ENCODE measurements around the gene BTF3L4.
"Not testable (repeated sequence)": the region's sequence is repeated elsewhere in the genome, so short reads cannot be mapped to it uniquely, and the experiment has no call there.

BTF3L4 gene

DNA sequence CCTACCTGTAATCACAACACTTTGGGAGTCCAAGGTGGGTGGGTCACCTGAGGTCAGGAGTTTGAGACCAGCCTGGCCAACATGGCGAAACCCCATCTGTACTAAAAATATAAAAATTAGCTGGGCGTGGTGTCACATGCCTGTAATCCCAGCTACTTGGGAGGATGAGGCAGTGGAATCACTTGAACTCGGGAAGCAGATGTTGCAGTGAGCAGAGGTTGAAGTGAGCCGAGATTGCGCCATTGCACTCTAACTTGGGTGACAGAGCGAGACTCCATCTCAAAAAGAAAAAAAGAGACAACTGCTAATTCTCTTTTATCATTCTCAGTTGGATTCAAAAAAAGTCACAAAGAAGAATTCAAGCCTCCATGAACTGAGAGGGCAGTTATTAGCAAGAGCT lies 21.2 kb downstream of the BTF3L4 start:
- not testable (repeated sequence) for H2AFZ ChIP-seq (ENCODE audit: low read length, unreplicated experiment); H3K27ac ChIP-seq (ENCODE audit: low read depth, low read length); H3K4me3 ChIP-seq (ENCODE audit: low read depth, low read length); H3K79me2 ChIP-seq (ENCODE audit: control insufficient read depth, insufficient read depth, low read length, unreplicated experiment); H3K27me3 ChIP-seq (ENCODE audit: insufficient read depth, low read length); H3K4me1 ChIP-seq (ENCODE audit: control insufficient read depth, insufficient read depth, low read length, unreplicated experiment)
- peaks cover 11% of the 10 kb centered on the region; the same call in 1 of the 2 replicates for H3K36me3 ChIP-seq (ENCODE audit: insufficient read depth, low read length)

DNA sequence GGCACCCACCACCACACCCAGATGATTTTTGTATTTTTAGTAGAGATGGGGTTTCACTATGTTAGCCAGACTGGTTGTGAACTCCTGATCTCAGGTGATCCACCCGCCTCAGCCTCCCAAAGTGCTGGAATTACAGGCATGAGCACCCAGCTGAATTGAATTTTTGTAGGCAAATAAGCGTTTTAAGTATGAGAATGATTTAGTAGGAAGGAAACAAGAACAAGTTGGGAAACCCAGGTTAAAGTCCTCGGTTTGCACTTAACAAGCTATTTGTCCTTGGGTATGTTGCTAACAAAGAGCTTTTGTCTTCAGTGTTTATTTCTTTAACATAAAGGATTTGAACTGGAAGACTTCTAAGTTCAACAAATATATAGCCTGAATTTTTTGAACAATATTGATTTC lies 23.9 kb downstream of the BTF3L4 start:
- peaks cover 3% of the 10 kb centered on the region for H3K79me2 ChIP-seq (ENCODE audit: control insufficient read depth, insufficient read depth, low read length, unreplicated experiment)
- no peaks in the 10 kb centered on the region for H3K27me3 ChIP-seq (ENCODE audit: insufficient read depth, low read length)
- no peak overlapping the region for H3K4me3 ChIP-seq (ENCODE audit: low read depth, low read length)
- H3K36me3 ChIP-seq (ENCODE audit: insufficient read depth, low read length): peaks cover 9% of the 10 kb centered on the region; the same call in 1 of the 2 replicates
- H2AFZ ChIP-seq (ENCODE audit: low read length, unreplicated experiment): no peak overlapping the region
- H3K4me1 ChIP-seq (ENCODE audit: control insufficient read depth, insufficient read depth, low read length, unreplicated experiment): no peaks in the 10 kb centered on the region
- H3K27ac ChIP-seq (ENCODE audit: low read depth, low read length): no peak overlapping the region

DNA sequence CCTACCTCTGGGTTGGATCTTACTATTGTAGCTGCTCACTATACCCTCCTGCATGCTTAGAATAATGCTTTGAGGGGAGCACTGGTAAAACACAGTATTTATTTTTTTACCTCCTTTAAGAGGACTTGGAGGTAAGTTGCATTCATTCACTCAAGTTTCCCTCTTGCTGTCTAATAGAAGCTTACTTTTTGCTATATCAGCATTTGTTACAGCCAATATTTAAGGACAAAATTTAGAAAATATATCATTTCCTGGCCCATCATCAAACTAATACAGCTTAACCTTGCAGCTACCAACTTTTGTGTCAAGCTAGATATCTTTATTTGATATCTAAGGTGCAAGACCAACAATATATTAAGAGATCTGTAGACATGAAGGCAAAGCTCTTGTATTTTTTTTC lies 31.8 kb downstream of the BTF3L4 start:
- not testable (repeated sequence) for H3K4me3 ChIP-seq (ENCODE audit: low read depth, low read length); H3K79me2 ChIP-seq (ENCODE audit: control insufficient read depth, insufficient read depth, low read length, unreplicated experiment); H2AFZ ChIP-seq (ENCODE audit: low read length, unreplicated experiment); H3K27me3 ChIP-seq (ENCODE audit: insufficient read depth, low read length); H3K27ac ChIP-seq (ENCODE audit: low read depth, low read length); H3K4me1 ChIP-seq (ENCODE audit: control insufficient read depth, insufficient read depth, low read length, unreplicated experiment)
- peaks cover 21% of the 10 kb centered on the region for H3K36me3 ChIP-seq (ENCODE audit: insufficient read depth, low read length)

DNA sequence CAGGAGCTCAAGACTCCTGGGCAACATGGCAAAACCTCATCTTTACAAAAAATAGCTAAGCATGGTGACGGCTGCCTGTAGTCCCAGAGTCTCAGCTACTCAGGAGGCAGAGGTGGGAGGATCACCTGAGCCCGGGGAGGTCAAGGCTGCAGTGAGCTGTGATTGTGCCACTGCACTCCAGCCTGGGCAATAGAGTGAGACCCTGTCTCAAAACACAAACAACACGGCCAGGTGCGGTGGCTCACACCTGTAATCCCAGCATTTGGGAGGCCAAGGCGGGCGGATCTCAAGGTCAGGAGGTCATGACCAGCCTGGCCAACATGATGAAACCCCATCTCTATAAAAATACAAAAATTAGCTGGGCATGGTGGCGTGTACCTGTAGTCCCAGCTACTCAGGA lies 38.2 kb downstream of the BTF3L4 start:
- not testable (repeated sequence) for H3K27me3 ChIP-seq (ENCODE audit: insufficient read depth, low read length); H3K4me1 ChIP-seq (ENCODE audit: control insufficient read depth, insufficient read depth, low read length, unreplicated experiment); H3K79me2 ChIP-seq (ENCODE audit: control insufficient read depth, insufficient read depth, low read length, unreplicated experiment); H3K4me3 ChIP-seq (ENCODE audit: low read depth, low read length); H2AFZ ChIP-seq (ENCODE audit: low read length, unreplicated experiment); H3K27ac ChIP-seq (ENCODE audit: low read depth, low read length)
- H3K36me3 ChIP-seq (ENCODE audit: insufficient read depth, low read length): peaks cover 15% of the 10 kb centered on the region

DNA sequence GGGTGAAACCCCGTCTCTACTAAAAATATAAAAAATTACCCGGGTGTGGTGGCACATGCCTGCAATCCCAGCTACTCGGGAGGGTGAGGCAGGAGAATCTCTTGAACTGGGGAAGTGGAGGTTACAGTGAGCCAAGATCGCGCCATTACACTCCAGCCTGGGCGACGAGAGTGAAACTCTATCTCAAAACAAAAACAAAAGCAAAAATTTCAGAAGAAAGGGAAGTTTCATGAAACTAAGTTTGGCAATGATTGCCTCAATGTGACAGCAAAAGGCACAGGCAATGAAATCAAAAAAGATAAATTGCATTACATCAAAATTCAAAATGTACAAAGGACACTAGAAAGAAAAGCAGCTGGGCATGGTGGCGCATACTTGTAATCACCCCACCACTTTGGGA lies 40.1 kb downstream of the BTF3L4 start:
- Histone ChIP-seq H3K36me3 (ENCODE audit: insufficient read depth, low read length) (peaks cover 4% of the 10 kb centered on the region; the same call in 1 of the 2 replicates), H2AFZ (ENCODE audit: low read length, unreplicated experiment) (no peak overlapping the region), H3K4me1 (ENCODE audit: control insufficient read depth, insufficient read depth, low read length, unreplicated experiment) (no peaks in the 10 kb centered on the region), H3K27me3 (ENCODE audit: insufficient read depth, low read length) (no peaks in the 10 kb centered on the region), H3K4me3 (ENCODE audit: low read depth, low read length) (no peak overlapping the region), H3K27ac (ENCODE audit: low read depth, low read length) (no peak overlapping the region), H3K79me2 (ENCODE audit: control insufficient read depth, insufficient read depth, low read length, unreplicated experiment) (no peaks in the 10 kb centered on the region)

DNA sequence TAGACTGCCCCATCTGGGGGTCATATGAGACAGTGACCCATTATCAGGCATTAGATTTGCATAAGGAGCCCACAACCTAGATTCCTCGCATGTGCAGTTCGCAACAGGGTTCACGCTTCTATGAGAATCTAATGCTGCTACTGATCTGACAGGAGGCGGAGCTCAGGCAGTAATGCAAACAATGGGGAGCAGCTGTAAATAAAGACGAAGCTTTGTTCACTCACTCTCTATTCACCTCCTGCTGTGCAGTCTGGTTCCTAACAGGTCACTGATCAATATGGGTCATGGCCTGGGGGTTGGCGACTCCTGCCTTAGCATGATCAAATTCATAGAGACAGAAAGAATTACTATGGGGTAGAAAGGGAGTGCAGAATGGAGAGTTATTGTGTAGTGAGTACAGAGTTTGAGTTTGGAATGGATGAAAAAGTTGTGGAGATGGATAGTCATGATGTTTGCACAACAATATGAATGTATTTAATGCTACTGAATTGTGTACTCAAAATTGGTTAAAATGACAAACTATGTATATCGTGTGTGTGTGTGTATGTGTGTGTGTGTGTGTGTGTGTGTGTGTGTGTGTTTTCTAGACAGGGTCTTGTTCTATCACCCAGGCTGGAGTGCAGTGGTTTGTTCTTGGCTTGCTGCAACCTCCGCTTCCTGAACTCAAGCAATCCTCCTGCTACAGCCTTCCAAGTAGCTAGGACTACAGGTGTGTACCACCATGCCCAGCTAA lies 42.2 kb downstream of the BTF3L4 start:
- no peak overlapping the region for H2AFZ ChIP-seq (ENCODE audit: low read length, unreplicated experiment)
- H3K27ac ChIP-seq (ENCODE audit: low read depth, low read length): no peak overlapping the region
- no peaks in the 10 kb centered on the region for H3K27me3 ChIP-seq (ENCODE audit: insufficient read depth, low read length)
- no peak overlapping the region for H3K4me3 ChIP-seq (ENCODE audit: low read depth, low read length)
- no peaks in the 10 kb centered on the region for H3K4me1 ChIP-seq (ENCODE audit: control insufficient read depth, insufficient read depth, low read length, unreplicated experiment)
- H3K36me3 ChIP-seq (ENCODE audit: insufficient read depth, low read length): no peaks in the 10 kb centered on the region
- no peaks in the 10 kb centered on the region for H3K79me2 ChIP-seq (ENCODE audit: control insufficient read depth, insufficient read depth, low read length, unreplicated experiment)

DNA sequence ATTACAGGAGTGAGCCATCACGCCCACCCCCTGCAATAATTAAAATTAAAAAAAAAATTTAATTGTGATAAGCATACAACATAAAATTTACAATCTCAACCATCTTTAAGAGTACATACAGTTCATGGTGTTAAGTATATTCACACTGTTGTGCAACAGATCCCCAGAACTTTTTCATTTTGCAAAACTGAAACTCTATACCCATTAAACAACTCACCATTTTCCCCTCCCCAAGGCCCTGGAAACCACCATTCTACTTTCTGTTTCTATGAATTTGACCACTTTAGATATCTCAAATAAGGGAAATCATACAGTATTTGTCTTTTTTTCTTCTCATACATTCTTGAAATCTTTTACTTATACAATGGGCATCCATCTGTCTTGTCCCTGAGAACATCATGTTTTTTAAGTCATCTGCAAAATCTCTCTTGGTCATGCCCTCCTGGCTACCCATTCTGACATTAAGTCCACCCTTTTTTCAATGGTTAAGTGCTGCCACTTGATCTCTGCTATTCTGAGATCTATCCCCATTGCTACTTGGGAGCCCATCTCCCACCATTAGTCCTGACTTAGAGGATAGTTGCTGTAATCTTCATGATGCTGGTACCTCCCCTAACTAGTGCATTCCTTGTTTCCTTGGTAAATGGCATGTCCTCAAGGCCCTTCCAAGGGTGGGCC lies 46.4 kb downstream of the BTF3L4 start:
- H2AFZ ChIP-seq (ENCODE audit: low read length, unreplicated experiment): no peak overlapping the region
- H3K27me3 ChIP-seq (ENCODE audit: insufficient read depth, low read length): no peaks in the 10 kb centered on the region
- H3K27ac ChIP-seq (ENCODE audit: low read depth, low read length): no peak overlapping the region
- no peak overlapping the region for H3K4me3 ChIP-seq (ENCODE audit: low read depth, low read length)
- no peaks in the 10 kb centered on the region for H3K79me2 ChIP-seq (ENCODE audit: control insufficient read depth, insufficient read depth, low read length, unreplicated experiment)
- H3K36me3 ChIP-seq (ENCODE audit: insufficient read depth, low read length): no peaks in the 10 kb centered on the region
- H3K4me1 ChIP-seq (ENCODE audit: control insufficient read depth, insufficient read depth, low read length, unreplicated experiment): no peaks in the 10 kb centered on the region

DNA sequence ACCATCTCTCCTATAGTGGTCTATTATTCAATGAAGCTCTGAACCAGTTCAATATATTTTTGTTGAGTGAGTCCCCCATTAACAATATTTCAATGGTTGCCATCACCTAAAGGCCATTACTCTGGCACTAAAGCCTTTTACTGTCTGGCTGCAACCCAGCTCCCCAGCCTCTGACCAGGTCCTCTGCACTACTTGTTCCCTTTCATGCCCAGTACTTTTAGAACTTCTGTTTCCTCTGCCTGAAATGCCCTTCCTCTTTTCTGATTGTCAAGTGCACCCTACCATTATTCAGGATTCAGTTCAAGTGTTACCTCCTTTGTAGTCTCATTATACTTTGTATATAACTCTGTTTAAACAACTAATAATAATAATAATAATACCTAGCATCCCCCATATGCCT lies 55.4 kb downstream of the BTF3L4 start:
- H3K36me3 ChIP-seq (ENCODE audit: insufficient read depth, low read length): no peaks in the 10 kb centered on the region
- no peak overlapping the region for H3K4me3 ChIP-seq (ENCODE audit: low read depth, low read length)
- no peaks in the 10 kb centered on the region for H3K27me3 ChIP-seq (ENCODE audit: insufficient read depth, low read length)
- no peak overlapping the region for H3K27ac ChIP-seq (ENCODE audit: low read depth, low read length)
- no peak overlapping the region for H2AFZ ChIP-seq (ENCODE audit: low read length, unreplicated experiment)
- H3K79me2 ChIP-seq (ENCODE audit: control insufficient read depth, insufficient read depth, low read length, unreplicated experiment): no peaks in the 10 kb centered on the region
- H3K4me1 ChIP-seq (ENCODE audit: control insufficient read depth, insufficient read depth, low read length, unreplicated experiment): no peaks in the 10 kb centered on the region

DNA sequence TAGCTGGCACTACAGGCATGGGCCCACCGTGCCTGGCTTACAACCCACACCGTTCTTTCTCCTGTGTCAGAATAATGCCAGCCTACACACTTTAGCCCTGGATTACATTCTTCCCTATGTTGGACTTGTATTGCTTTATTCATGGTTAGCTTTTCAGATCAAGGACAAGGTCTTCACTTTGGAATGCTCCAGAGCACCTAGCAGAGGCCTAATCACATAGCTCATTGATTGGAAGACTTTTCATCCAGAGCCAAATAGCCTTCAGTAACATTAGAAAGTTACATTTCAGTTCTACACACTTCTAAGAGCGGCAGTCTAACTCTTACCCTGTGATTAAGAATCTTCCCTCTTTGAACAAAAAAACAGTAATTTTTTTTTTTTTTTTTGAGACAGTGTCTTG lies 56.4 kb downstream of the BTF3L4 start:
- no peak overlapping the region for H3K27ac ChIP-seq (ENCODE audit: low read depth, low read length)
- H3K4me1 ChIP-seq (ENCODE audit: control insufficient read depth, insufficient read depth, low read length, unreplicated experiment): no peaks in the 10 kb centered on the region
- no peaks in the 10 kb centered on the region for H3K27me3 ChIP-seq (ENCODE audit: insufficient read depth, low read length)
- H3K4me3 ChIP-seq (ENCODE audit: low read depth, low read length): no peak overlapping the region
- H3K79me2 ChIP-seq (ENCODE audit: control insufficient read depth, insufficient read depth, low read length, unreplicated experiment): no peaks in the 10 kb centered on the region
- H3K36me3 ChIP-seq (ENCODE audit: insufficient read depth, low read length): no peaks in the 10 kb centered on the region
- no peak overlapping the region for H2AFZ ChIP-seq (ENCODE audit: low read length, unreplicated experiment)

DNA sequence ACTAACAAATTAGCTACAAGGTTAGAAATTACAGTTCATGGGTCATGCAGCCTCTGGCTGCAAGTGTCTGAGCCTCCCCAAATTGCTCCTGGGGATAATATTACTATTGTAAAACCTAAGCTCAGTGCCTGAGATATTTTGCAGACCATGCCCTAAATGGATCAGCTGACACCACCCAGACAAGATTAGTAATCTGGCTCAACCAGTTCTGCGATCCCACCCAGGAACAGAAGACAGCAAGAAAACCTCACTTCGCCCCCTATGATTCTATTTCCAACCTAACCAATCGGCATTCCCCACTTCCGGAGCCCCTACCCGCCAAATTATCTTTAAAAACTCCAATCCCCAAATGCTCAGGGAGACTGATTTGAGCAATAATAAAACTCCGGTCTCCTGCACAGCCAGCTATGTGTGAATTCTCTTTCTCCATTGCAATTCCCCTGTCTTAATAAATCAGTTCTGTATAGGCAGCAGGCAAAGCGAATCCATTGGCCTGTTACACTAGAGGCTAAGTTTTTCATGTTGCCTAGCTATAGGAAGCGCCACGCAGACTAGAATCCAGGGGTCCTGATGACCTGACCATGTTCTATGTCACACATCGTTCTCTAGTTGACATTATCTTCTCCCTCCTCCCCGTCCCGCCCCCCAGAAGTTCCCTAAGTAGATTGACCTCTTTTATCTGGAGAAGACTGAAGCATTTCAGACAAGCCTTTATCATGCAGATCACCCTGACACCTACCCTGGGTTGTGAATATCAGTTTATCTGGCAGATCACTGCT lies 63.4 kb downstream of the BTF3L4 start:
- Histone ChIP-seq H2AFZ (ENCODE audit: low read length, unreplicated experiment) (no peak overlapping the region), H3K4me1 (ENCODE audit: control insufficient read depth, insufficient read depth, low read length, unreplicated experiment) (no peaks in the 10 kb centered on the region), H3K27me3 (ENCODE audit: insufficient read depth, low read length) (no peaks in the 10 kb centered on the region), H3K36me3 (ENCODE audit: insufficient read depth, low read length) (no peaks in the 10 kb centered on the region), H3K79me2 (ENCODE audit: control insufficient read depth, insufficient read depth, low read length, unreplicated experiment) (no peaks in the 10 kb centered on the region), H3K27ac (ENCODE audit: low read depth, low read length) (no peak overlapping the region), H3K4me3 (ENCODE audit: low read depth, low read length) (no peak overlapping the region)

Data from ACC112 (cell line).